ENCODE results near the gene FNBP1L. TPM values are rescaled to one million over a fixed set of nuclear protein-coding genes. Genes with fewer than 3 reads are reported as not detected.

The FNBP1L gene
- total and polyA plus RNA-seq, 2 of the 8 experiments (the other 6 are each of a cell fraction or from before 2014, with no cell fraction given), result 48.9 to 95.9 TPM

DNA sequence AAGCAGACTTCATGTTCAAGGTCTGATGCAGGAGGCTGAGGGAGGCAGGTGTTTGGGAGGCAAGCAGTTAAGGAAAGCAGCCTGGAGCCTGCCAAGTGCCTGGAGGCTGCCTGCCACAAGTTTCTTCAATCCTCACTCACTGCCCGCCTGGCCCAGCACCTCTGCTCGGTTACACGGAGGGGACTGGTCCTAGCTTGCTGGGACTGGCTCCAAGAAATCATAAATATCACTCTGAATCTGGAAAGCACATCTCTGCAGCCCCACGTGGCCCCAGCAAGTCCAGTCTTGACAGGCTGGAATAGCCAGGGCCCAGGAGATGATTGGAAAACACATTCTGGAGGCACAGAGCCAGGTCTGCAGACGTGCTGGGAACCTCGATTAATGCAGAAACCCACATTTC, 149.8 kb downstream of the FNBP1L start:
- no peaks in the 10 kb centered on the region for H3K27me3 ChIP-seq (replicated peaks in 1 of 4; ENCODE audit: control insufficient read depth in 3 of 4, extremely low read depth in 1 of 4, insufficient read depth in 3 of 4, low read length in 3 of 4)
- no peak overlapping the region for H2BK12ac ChIP-seq (ENCODE audit: low read depth, low read length)
- H3K4ac ChIP-seq (replicated peaks; ENCODE audit: insufficient read length, low read depth, low read length), result no peak overlapping the region
- H3K23ac ChIP-seq (ENCODE audit: insufficient read length), result no peak overlapping the region
- WGBS, 2 experiments (ENCODE audit: extremely low coverage in 1 of 2, insufficient coverage in 1 of 2, insufficient read length in 1 of 2, insufficient replicate concordance in 2 of 2, low coverage in 1 of 2, low lambda C conversion rate in 2 of 2, missing lambda C conversion rate in 1 of 2), result 79% methylated on average over 6 of the region's 6 CpGs; no CpG with 5 or more reads in 1 of the 2 experiments
- no peak overlapping the region for H4K8ac ChIP-seq (ENCODE audit: extremely low read depth, insufficient read depth, low read length)
- DNase-seq (ENCODE audit: low read depth in 1 of 2, low spot score in 2 of 2) (no peak), FAIRE-seq (no peak)
- no peak overlapping the region for H4K5ac ChIP-seq (ENCODE audit: insufficient read length, low read depth, low read length)
- no peak overlapping the region for H3K4me3 ChIP-seq (ENCODE audit: extremely low read depth in 1 of 4, insufficient read depth in 2 of 4, low read depth in 3 of 4, low read length in 4 of 4)
- H2BK20ac ChIP-seq (ENCODE audit: low read length), result no peak overlapping the region
- no peak overlapping the region for H2BK5ac ChIP-seq (ENCODE audit: low read depth, low read length)
- H4K20me1 ChIP-seq (replicated peaks in 1 of 2; ENCODE audit: control insufficient read depth in 1 of 2, insufficient read depth in 2 of 2, low read length in 2 of 2), result peaks cover 0 to 4% of the 10 kb centered on the region in 2 experiments
- H2AK5ac ChIP-seq (ENCODE audit: low read depth, low read length), result 0 out of 2 replicates have a peak overlapping the region, but pooled peaks have one; percentile 6
- no peak overlapping the region for H3K9ac ChIP-seq (replicated peaks in 1 of 4; ENCODE audit: extremely low read depth in 1 of 4, low read depth in 3 of 4, low read length in 3 of 4)
- H3K56ac ChIP-seq (replicated peaks; ENCODE audit: insufficient read length, low read depth, low read length), result no peak overlapping the region
- H3K4me2 ChIP-seq (ENCODE audit: insufficient read depth in 1 of 2, low read depth in 2 of 2, low read length in 2 of 2), result no peak overlapping the region
- H3K79me2 ChIP-seq (ENCODE audit: control insufficient read depth in 1 of 2, insufficient read depth in 2 of 2, low read length in 2 of 2), result no peaks in the 10 kb centered on the region; a peak in 1 of 4 replicates
- H3K18ac ChIP-seq (ENCODE audit: extremely low read depth, low read length), result no peak overlapping the region
- H3K27ac ChIP-seq (ENCODE audit: low read depth, low read length), result no peak overlapping the region
- H3K79me1 ChIP-seq (ENCODE audit: low read depth, low read length), result peaks cover 3% of the 10 kb centered on the region; the same call in 1 of the 2 replicates
- ChIA-PET CTCF (ENCODE audit: partially characterized antibody) (interaction anchor here (1.0 to 1.5 kb wide), 4 partner anchors 15 to 247 kb away, joined by 3 to 4 read pairs (median 4); no protein-coding TSS in a partner anchor), POLR2A (ENCODE audit: partially characterized antibody) (no interaction called here)
- H3K23me2 ChIP-seq (ENCODE audit: low read depth, low read length), result no peaks in the 10 kb centered on the region
- H2BK120ac ChIP-seq (replicated peaks; ENCODE audit: low read depth, low read length), result no peak overlapping the region
- H3K4me1 ChIP-seq (replicated peaks in 1 of 4; ENCODE audit: control insufficient read depth in 3 of 4, insufficient read depth in 4 of 4, low read length in 3 of 4), result peaks cover 7 to 19% (median 11%) of the 10 kb centered on the region in 4 experiments; a peak in 6 of 7 replicates
- no peak overlapping the region for H4K91ac ChIP-seq (replicated peaks; ENCODE audit: insufficient read length, low read length)
- H3K14ac ChIP-seq (ENCODE audit: insufficient read length), result no peak overlapping the region
- no peak overlapping the region for H2BK15ac ChIP-seq (ENCODE audit: low read length)
- no peak overlapping the region for H2AFZ ChIP-seq (ENCODE audit: low read length)
- H3K9me3 ChIP-seq (ENCODE audit: insufficient read depth in 2 of 2, low read depth in 1 of 2, low read length in 1 of 2), result no peaks in the 10 kb centered on the region
- H3K36me3 ChIP-seq (ENCODE audit: control insufficient read depth in 2 of 4, insufficient read depth in 4 of 4, low read length in 3 of 4), result no peaks in the 10 kb centered on the region
- TF ChIP-seq, protein P1, sequence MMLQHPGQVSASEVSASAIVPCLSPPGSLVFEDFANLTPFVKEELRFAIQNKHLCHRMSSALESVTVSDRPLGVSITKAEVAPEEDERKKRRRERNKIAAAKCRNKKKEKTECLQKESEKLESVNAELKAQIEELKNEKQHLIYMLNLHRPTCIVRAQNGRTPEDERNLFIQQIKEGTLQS (IDR thresholded peaks at IDR 0.05; ENCODE audit: insufficient read depth, low read depth, low read length), result no peak
- TF ChIP-seq KDM1A (IDR thresholded peaks at IDR 0.05; ENCODE audit: borderline replicate concordance, low read length) (no peak), CBX8 (IDR thresholded peaks at IDR 0.05; ENCODE audit: borderline replicate concordance, low read depth, low read length) (no peak), NRF1 (IDR thresholded peaks at IDR 0.05; ENCODE audit: low read depth, low read length) (no peak), RAD21 (IDR thresholded peaks at IDR 0.05 in 1 of 2, conservative IDR thresholded peaks at IDR 0.05 in 1 of 2; ENCODE audit: low read depth in 2 of 2, low read length in 2 of 2) (no peak), SRF (IDR thresholded peaks at IDR 0.05; ENCODE audit: low read depth, low read length) (no peak), BRCA1 (IDR thresholded peaks at IDR 0.05; ENCODE audit: low read depth, low read length) (no peak), GABPA (IDR thresholded peaks at IDR 0.05; ENCODE audit: borderline replicate concordance, insufficient read depth, low read length) (no peak), JUN (IDR thresholded peaks at IDR 0.05; ENCODE audit: low read depth, low read length) (no peak)
- TF ChIP-seq, protein P2, sequence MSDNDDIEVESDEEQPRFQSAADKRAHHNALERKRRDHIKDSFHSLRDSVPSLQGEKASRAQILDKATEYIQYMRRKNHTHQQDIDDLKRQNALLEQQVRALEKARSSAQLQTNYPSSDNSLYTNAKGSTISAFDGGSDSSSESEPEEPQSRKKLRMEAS (IDR thresholded peaks at IDR 0.05), result no peak
- TF ChIP-seq, protein P3, sequence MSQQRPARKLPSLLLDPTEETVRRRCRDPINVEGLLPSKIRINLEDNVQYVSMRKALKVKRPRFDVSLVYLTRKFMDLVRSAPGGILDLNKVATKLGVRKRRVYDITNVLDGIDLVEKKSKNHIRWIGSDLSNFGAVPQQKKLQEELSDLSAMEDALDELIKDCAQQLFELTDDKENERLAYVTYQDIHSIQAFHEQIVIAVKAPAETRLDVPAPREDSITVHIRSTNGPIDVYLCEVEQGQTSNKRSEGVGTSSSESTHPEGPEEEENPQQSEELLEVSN (IDR thresholded peaks at IDR 0.05), result no peak

Data from H1 (cell line).